NCI-H1105 treated with DMSO at 0.1 percent for 48 hours (cell line): Measurements from ENCODE around the gene DISC1.
"Not testable (repeated sequence)": the region's sequence is repeated elsewhere in the genome, so short reads cannot be mapped to it uniquely, and the experiment has no call there.

Source experiments
- DNase-seq: peaks from one replicate; lab custom pipeline; 2025; lab: John Stamatoyannopoulos, UW

The DISC1 gene

GRCh38 chr1:231626535-231626950 lies at the start of gene DISC1:
TSS of gene DISC1 (plus strand) at chr1:231626790. CDS start at chr1:231626868, 78 bp downstream.
- DNase-seq, result peak; percentile 41

DNA sequence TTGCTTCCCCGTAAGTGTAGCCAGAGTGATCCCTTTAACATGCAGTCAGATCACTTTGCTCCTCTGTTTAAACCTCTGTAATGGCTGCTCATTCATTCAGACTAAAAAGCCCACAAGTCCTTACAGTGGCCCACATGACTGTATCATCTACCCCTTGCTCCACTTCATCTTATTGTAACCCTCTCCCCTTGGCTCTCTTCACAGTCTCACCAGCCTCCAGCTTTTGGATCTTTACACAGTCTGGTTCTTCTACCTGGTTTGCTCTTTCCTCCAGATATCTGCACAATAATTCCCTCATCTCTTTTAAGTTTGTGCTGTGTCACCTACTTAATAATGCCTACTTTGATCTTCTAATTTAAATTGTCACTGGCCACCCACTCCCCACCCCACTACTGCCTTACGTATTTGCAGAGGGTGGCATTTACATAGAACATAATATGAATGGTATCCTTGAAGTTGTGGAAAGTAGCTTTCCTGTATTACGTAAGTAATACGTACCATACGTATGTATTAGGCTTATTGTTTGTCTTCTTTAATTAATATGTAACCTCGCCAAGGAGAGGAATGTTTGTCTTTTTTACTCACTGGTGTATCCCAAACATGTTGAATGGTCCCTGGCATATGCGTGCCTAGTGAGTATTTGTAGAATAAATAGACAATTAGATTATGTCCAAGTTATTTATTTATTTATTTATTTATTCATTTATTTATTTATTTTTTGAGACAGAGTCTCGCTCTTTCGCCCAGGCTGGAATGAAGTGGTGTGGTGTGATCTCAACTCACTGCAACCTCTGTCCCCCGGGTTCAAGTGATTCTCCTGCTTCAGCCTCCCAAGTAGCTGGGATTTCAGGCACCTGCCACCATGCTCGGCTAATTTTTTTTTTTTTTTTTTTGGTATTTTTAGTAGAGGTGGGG lies 49.5 kb upstream of the DISC1 start:
- DNase-seq, result no peak

DNA sequence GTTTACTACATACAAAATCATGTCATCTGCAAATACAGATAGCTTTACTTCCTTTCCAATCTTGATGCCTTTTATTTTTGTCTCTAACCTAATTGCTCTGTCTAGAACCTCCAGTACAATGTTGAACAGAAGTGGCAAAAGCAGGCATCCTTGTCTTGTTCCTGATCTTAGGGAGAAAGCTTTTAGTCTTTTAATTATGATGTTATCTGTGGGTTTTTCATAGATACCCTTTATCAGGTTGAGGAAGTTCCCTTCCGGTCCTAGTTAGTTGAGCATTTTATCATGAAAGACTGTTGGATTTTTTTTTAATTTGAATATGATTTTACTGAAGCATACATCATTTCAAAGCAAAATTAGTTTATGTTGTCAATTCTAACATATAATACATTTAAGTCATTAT lies 45.7 kb upstream of the DISC1 start:
- DNase-seq, result no peak

DNA sequence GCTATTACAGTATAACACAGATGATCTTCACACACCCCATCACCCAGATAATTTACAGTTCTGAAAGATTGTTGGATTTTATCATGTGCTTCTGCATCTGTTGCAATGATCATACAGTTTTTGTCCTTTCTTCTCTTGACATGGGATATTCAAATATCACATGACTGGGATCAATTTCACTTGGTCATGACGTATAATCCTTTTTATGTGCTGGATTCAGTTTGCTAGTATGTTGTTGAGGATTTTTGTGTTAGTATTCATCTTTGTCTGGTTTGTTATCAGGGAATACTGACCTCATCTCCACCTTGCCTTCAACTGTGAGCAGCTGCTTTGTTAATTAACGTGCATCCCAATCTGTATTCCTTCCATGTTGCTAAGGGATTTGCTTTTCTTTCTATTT lies 44.7 kb upstream of the DISC1 start:
- DNase-seq, result no peak

- DNase-seq, result no peak
Measured at GRCh38 chr1:231583376-231583775, 43.2 kb upstream of the DISC1 start.

- peak; percentile 5 for DNase-seq
Measured at GRCh38 chr1:231584117-231584516, 42.5 kb upstream of the DISC1 start.

GRCh38 chr1:231584921-231585320 lies 41.7 kb upstream of the DISC1 start:
- no peak for DNase-seq

GRCh38 chr1:231590453-231591198 lies 36.0 kb upstream of the DISC1 start:
- DNase-seq, result no peak

GRCh38 chr1:231591466-231591865 lies 35.1 kb upstream of the DISC1 start:
- DNase-seq, result no peak

DNA sequence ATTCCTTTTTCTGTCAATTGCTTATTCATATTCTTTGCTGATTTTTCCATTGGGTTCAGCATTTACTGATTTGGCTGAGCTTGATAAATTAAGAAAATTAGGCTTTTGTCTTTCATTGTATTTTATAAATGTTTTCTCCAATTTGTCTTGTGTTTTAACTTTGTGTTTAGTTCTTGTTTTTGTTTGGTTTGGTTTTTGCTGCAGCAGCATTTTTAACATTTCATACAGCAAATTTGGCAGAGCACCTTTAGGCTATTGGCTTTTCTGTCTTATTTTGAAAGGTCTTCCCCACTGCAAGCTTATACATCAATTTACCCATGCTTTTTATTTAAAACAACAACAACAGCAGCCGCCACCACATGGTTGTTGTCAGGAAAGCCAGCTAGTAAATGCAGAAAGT lies 33.8 kb upstream of the DISC1 start:
- no peak for DNase-seq

DNA sequence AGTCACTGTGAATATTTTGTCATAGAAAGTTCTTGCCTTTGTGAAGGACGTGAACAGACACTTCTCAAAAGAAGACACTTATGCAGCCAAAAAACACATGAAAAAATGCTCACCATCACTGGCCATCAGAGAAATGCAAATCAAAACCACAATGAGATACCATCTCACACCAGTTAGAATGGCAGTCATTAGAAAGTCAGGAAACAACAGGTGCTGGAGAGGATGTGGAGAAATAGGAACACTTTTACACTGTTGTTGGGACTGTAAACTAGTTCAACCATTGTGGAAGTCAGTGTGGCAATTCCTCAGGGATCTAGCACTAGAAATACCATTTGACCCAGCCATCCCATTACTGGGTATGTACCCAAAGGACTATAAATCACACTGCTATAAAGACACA lies 33.3 kb upstream of the DISC1 start:
- DNase-seq, result not testable (repeated sequence)

- no peak for DNase-seq
Measured at GRCh38 chr1:231594123-231594522, 32.5 kb upstream of the DISC1 start.

DNA sequence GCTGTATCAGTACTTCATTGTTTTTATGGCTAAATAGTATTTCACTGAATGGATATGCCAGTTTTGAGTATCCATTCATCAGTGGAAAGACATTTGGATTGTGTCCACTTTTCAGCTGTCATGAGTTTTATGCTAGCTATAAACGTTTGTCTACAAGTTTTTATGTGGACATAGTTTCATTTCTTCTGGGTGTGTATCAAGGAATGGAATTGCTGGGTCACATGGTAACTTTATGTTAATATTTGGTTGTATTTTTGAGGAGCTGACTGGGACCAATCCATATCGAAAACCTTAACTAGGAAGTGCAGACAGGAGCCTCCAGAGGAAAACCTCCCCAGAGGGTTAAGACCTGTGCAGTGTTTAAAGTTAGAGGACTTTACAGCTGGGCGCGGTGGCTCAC lies 31.8 kb upstream of the DISC1 start:
- no peak for DNase-seq

- DNase-seq, result no peak
Measured at GRCh38 chr1:231596337-231596791, 30.2 kb upstream of the DISC1 start.

DNA sequence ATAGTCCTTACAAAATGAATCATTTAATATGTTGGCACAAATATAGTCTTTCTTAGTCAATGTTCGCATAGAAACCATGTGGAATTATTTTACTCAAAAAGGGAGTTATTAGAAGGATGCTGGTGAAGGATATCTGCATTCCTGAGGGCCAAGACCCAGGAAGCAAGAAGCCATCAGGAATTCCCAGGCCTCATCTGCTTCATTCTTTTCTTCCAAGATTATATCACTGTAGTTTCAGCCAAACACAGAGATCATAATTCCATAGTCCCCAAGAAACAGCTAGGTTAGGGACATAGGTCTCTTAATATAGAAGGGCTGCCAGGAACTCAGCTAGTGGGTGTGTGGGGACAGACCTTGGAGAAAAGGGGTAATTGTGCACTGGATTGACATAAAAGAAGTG lies 28.6 kb upstream of the DISC1 start:
- DNase-seq, result no peak

DNA sequence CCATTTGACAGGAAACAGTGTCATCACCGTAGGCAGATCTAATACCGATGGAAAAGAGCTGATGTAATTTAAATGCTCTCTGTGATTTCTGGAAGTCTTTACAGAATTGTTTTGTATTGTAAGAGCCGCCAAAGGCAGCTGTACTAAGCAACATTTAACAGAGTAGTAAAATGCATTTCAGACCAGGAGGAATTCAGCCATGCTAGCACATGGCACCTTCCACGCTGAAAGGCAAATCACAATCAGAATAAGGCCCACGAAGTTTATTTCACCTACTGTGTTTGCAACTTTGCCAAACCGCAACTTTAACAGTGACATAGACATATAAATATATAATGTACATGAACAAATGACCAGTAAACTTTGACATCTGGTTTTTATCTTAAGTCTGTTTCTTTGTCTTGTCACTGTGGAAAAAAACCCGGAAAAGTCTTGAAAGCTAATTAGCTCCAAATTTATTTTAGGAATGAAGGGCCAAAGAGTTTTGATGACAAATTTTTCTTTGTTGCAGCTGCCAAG lies 26.1 kb upstream of the DISC1 start:
- no peak for DNase-seq

DNA sequence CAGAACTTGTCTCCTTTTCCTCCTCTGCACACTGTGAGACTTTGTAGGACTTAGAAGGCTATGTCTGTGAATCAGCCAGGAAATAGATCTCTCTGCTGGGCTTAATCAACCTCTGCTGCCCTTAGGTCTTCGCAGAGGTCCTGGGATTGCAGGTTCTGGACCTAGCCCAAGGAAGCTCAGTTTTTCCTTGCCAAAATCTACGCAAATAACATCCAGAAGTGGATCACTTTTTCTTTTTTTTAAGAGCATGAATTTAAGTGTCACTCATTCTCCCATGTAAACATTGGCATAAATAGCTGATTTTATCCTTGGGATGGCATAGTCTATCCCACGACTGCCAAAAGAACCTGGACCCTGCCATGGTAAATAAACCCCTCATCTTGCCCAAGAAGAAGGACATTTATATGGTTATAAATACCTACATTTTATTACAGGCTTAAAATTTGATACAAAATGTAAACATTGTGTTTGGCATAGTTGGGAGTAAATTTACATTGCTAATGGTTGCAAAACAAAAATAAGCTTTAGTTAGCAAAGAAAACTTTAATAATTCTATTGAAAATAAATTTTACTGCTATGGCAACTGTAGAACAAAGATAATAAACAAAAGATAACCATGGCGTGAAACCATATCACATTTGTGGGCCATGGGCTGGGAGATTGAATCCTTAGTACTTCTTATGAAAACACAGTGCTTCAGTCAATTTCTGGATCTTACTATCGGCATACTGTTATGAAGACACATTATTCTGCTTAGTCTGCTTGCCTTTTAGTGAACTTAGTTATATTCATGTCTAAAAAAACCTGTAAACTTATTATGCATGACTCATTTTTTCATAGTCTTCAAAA lies 24.5 kb upstream of the DISC1 start:
- no peak for DNase-seq

- no peak for DNase-seq
Measured at GRCh38 chr1:231602673-231602984, 24.0 kb upstream of the DISC1 start.

DNA sequence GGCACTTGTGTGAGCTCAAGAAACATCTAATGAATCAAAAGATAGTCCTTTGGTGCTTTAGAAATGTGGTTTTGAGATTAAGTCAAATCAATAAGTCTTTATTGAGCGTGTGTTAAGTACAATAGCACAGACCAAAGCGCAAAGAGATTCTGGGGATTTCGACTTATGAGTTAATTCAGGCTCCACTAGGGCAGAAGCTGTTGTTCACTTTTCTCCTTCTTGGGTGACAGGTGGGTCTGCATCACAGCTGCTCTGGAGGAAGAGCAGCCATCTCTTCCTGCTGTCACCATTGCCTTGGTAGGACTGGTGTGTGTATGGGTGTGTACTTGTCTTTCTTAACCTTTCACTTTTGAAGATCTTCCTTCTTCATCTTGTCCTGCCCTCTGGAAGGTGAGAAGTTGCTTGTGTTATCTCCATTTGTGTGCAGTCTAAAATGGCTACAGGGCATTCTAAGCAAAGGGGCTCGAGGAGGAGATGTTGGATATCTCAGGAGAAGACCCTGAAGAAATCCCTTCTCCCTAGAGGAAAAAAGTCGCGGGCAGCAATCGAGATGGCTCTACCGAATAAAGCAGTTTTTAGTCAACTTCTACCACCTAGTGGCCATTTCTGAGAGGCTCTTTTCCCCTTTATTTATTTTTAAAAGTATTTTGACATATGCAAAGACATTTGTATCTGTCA lies 22.9 kb upstream of the DISC1 start:
- DNase-seq, result peak; percentile 48

DNA sequence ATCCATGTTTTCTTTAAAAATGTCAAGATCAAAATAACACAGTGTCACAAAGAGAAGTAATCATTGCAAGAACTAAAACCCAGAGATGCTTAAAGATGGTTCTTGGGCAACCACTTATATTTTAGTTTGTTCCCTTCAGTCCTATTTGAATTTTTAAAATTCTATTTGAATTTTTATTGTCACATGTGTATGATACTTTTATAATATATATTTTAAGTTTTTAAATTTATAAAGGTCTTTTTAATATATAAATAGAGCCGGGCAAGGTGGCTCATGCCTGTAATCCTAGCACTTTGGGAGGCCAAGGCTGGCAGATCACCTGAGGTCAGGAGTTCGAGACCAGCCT lies 22.3 kb upstream of the DISC1 start:
- no peak for DNase-seq
